Measurements from ENCODE around the gene BMP4.

DNA sequence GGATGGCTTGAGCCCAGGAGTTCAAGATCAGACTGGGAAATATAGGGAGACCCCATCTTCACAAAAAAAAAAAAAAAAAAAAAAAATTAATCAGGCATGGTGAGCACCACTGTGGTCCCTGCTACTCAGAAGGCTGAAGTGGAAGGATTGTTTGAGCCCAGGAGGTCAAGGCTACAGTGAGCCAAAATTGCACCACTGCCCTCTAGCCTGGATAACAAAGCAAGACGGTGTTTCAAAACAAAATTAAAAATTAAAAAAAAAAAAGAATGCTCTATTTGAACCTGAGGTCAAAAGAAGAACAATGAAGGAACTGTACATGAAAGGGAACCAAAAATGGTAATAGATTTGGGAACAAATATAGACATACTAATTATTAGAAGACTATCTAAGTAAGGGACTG is 40.4 kb downstream of the BMP4 start:
- TF ChIP-seq POLR2A (IDR thresholded peaks at IDR 0.05; ENCODE audit: low read depth, low read length) (no peak), TAF1 (IDR thresholded peaks at IDR 0.05; ENCODE audit: borderline replicate concordance, low read depth, low read length) (no peak), POLR2AphosphoS5 (IDR thresholded peaks at IDR 0.05; ENCODE audit: low read depth, low read length) (no peak)

Data from GM12892 (cell line).